G401.6 (cell line): ENCODE data around the gene MPP7.

Source experiments
- FAIRE-seq: peaks from 2 replicates; lab custom pipeline; 2012; peaks lifted over from hg19 to GRCh38; lab: Jason Lieb, UNC

Gene MPP7

GRCh38 chr10:28305553-28305952, 2.7 kb upstream of the MPP7 start:
- FAIRE-seq: no peak

DNA sequence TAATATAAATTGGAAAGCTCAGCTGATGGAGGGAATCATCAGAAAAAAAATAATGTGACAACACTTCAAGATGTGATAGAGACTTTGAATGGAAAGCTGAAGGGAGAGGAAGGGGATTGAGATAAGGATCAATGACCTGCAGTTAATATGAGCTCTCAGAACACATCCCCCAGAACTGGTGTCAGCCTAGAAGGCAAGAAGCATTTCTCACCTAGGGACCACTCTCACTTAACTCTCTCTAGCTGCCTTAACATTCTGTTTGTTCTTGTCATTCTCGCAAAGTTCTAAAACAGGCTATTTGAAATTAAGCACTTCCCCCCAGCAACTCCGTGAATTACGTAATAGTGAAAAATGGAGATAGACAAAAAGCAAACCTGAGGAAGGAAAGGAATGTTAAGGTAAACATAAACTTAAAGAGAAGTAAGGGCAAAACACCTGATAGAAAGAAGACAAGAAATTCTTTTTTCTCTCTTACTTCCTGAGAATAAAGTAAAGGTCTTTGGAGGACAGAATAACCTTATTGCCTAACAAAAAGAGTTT, 1.2 kb upstream of the MPP7 start:
- no peak for FAIRE-seq

- no peak for FAIRE-seq
These were observed 739 bp downstream of the MPP7 start for GRCh38 chr10:28302012-28302637.

DNA sequence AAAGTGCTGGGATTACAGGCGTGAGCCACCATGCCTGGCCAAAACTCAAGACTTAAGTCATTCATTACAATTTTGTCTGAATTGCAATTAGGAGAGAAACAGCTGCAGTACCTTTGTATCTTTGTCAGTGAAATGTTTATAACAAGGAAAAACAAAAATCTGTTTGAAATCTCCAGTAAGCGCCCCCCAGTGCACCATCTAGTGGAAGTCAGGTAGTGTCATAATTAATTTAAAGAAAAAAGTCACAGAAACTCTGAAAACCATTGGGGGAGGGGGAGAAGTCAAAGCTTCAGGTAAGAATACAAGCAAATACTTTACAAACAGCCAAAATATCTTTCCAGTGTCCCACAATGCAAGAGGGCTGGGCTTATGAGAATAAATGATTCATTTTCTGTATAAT, 2.8 kb downstream of the MPP7 start:
- no peak for FAIRE-seq

DNA sequence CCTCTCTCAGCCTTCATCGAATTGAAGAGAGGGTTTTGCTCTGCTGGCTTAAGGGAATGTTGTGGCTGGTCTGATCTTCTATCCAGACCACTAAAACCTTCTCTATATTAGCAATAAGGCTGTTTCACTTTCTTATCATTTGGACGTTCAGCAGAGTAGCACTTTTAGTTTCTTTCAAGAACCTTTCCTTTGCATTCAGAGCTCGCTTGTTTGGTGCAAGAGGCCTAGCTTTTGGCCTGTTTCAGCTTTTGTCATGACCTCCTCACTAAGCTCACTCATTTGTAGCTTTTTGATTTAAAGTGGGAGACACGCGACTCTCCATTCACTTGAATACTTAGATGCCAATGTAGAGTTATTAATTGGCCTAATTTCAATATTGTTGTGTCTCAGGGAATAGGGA, 3.9 kb downstream of the MPP7 start:
- FAIRE-seq: no peak

DNA sequence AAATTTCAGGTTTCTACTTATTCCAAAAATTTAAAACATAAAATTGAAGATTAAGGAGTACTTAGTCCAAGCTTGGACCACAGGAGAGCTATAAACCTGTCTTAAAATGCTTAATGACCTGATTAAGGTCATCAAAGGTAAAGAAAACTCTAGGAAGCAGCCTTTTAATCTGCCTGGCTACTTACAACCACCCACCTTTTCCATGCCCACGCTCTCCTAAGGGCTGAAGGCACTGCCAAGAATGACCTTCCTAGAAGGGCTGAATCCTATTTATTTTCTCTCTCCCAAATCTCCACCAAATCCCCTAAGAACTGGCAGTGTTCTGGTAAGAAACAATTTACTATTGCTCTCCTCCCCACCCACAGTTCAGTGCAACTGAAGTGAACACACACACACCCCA, 6.8 kb downstream of the MPP7 start:
- no peak for FAIRE-seq

DNA sequence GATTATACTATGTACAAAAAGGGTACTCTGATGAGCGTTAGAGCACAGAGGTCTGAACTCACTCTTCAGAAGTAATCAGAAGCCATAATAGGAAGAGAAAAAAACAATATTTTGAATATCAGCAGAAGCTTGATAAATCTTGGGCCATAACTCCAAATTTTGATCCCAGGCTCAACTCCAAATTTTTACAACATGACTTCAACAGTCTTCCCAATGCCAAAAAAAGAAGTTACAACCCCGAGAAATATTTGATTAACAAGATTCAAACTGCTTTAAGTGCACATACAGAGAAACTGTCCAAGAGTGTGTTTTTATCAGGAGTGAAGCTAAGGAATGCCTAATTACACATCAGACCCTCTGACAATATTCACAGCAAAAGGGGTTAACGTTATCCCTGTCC, 7.5 kb downstream of the MPP7 start:
- no peak for FAIRE-seq

DNA sequence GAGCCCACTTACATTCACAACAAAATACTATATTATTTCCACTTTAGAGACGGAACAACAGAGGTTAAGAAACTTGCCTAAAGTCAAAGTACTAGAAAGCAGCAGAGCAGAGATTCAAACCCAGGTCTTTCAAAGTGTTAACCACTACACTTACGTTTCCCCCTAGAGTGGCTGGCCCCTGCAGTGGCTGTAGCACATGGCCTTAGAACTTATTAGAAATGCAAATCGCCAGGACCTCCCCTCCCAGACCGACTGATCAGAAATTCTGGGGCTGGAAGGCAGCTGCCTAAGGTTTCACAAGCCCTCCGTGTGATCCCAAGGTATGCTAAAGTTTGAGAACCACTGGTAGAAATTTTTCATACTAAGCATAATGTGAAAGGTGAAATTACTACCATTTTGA, 8.1 kb downstream of the MPP7 start:
- FAIRE-seq: no peak

DNA sequence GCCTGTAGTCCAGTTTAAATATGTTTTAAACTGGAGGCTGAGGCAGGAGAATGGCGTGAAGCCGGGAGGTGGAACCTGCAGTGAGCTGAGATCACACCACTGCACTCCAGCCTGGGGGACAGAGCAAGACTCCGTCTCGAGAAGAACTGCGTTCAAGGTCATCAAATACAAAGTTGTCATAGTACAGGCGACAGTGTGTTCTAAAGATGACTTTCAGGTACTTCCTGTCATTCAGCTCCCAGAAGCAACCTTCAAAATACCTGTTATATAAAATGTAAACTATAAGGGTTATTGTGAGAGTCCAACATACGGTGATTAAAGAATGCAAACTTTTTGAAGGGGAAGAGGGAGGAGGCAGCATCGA, 8.7 kb downstream of the MPP7 start:
- FAIRE-seq: no peak

GRCh38 chr10:28293236-28294168, 9.4 kb downstream of the MPP7 start:
- FAIRE-seq: no peak

DNA sequence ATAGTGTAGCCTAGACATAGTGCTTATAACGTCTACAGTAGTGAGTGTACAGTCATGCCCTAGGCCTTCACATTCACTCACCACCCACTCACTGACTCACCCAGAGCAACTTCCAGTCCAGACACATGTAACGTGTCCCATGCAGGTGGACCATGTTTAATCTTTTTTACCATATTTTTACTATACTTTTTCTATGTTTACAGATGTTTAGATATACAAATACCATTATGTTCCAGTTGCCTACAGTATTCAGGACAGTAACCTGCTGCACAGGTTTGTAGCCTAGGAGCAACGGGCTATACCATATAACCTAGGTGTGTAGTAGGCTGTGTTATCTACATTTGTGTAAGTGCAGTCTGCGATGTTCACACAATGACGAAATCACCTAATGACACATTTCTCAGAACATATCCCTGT, 11.0 kb downstream of the MPP7 start:
- no peak for FAIRE-seq

GRCh38 chr10:28285816-28286215, 17.0 kb downstream of the MPP7 start:
- FAIRE-seq: no peak

GRCh38 chr10:28284126-28284525, 18.7 kb downstream of the MPP7 start:
- FAIRE-seq: no peak

DNA sequence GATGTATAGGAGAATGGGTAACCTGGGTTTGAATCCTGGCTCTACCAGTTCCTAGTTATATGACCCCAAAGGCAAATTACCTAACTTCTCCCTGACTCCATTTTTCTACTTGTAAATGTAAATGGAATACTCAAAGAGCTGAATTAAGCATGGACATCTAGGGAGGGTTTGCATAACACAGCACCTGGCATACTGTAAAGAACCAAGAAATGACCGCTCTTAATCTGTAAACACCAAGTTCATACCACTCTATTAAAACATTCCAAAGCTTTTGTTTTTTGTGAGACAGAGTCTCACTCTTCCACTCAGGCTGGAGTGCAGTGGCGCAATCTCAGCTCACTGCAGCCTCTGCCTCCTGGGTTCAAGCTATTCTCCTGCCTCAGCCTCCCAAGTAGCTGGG, 19.6 kb downstream of the MPP7 start:
- FAIRE-seq: no peak

- no peak for FAIRE-seq
These were observed 20.5 kb downstream of the MPP7 start for GRCh38 chr10:28282336-28282735.

GRCh38 chr10:28281726-28282315, 21.0 kb downstream of the MPP7 start:
- FAIRE-seq: no peak

DNA sequence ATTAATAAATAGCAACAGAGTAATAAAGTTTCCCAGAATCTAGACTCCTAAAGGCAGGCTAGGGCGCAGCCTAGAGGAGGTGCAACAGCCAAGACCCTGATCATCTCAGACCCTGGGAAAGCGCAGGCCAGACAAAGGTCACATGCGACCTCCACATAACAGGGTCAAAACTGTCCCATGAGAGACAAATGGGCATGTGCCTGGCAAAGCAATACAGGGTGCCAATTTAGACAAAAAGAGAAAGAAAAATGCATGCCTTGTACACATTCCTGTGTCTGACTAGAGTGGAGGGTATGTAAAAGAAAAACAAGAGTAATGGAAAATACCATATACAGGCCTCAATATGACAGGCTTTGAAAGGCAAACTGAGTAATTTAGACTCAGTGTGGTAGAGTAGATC, 22.2 kb downstream of the MPP7 start:
- no peak for FAIRE-seq

DNA sequence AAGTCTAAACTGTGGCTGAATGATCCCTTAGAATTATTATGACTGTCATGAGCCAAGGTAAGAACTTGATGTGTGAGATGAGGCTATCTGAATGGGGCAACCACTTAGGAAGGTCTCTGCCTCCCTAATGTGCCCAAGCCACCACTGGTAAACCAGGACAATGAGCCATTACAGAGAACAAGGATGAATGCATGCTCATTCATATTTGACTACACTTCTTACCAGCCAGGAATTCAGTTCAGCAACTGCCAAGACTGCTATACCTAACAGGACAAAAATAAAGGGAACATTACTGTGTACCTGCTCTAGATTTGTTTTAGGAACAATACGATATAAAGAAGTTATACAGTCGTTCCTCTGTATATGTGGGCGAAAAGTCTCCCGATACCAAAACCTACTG, 23.0 kb downstream of the MPP7 start:
- no peak for FAIRE-seq

DNA sequence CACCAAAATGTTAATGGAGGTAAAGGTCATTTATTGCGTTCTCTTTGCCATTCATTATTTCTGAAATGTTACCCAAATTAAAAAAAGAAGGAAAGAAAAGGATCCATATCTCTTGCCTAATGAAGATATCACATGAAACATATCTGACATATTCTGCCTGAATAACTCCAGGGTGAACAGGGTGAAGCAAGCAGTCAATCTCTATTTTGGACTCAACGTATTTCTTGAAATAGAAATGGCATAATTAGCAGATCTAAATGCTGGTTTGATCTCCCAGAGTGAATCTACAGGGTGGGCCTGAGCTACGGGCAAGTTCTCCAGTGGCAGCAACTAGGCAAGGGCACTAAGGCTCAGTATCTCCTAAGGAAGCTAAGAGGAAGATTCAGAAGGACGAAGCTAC, 24.0 kb downstream of the MPP7 start:
- FAIRE-seq: no peak

- no peak for FAIRE-seq
These were observed 26.5 kb downstream of the MPP7 start for GRCh38 chr10:28276384-28276783.

DNA sequence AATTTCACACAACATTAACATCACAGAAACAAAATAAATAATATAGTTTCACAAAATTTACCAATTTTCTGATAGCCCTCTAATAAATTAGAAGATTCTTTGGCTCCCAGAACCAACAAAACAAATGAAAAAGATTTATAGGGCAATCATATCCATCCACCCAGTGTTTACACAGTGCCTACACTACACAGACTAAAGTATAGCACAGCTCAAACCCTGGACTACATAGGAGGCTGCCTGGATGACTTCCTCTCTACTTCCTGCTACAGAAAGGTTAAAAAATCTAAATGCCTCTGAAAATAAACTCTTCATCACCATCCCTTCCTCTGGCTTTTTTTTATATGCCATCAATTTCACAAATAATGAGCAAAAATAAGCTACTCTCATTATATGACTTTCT, 28.4 kb downstream of the MPP7 start:
- FAIRE-seq: no peak

- no peak for FAIRE-seq
These were observed 29.5 kb downstream of the MPP7 start for GRCh38 chr10:28273343-28273742.

- FAIRE-seq: no peak
These were observed 32.9 kb downstream of the MPP7 start for GRCh38 chr10:28269842-28270456.
